GM10248 (cell line): ENCODE data around the gene LDB2.

Experiments
- CTCF ChIA-PET: fragments of 300-600 bp; sonication (Branson Sonifier 250); formaldehyde crosslinking; extraction: SDS; loops from one replicate; lab custom pipeline; 2021; ENCODE audit warnings: antibody characterized with exemption; lab: Yijun Ruan, JAX
- POLR2A ChIA-PET: fragments of 350-650 bp; sonication (Branson Sonifier 250); formaldehyde crosslinking; extraction: SDS; loops from one replicate; lab custom pipeline; 2020; ENCODE audit warnings: antibody characterized with exemption; lab: Yijun Ruan, JAX
- DNase-seq: peaks from one replicate; pipeline ENCODE4 v3.0.0; 2012; ENCODE audit errors: extremely low spot score
- TF ChIP-seq, protein P1 (sequence below): IDR thresholded peaks from 2 replicates; pipeline ENCODE4 v1.5.1; 2012; ENCODE audit warnings: mild to moderate bottlenecking, low read depth; ENCODE audit errors: extremely low read depth, missing control alignments, control extremely low read depth

The LDB2 gene

GRCh38 chr4:16484711-16485110, 413.7 kb downstream of the LDB2 start:
- ChIA-PET POLR2A (no interaction called here), CTCF (no interaction called here)
- TF ChIP-seq, protein P1, sequence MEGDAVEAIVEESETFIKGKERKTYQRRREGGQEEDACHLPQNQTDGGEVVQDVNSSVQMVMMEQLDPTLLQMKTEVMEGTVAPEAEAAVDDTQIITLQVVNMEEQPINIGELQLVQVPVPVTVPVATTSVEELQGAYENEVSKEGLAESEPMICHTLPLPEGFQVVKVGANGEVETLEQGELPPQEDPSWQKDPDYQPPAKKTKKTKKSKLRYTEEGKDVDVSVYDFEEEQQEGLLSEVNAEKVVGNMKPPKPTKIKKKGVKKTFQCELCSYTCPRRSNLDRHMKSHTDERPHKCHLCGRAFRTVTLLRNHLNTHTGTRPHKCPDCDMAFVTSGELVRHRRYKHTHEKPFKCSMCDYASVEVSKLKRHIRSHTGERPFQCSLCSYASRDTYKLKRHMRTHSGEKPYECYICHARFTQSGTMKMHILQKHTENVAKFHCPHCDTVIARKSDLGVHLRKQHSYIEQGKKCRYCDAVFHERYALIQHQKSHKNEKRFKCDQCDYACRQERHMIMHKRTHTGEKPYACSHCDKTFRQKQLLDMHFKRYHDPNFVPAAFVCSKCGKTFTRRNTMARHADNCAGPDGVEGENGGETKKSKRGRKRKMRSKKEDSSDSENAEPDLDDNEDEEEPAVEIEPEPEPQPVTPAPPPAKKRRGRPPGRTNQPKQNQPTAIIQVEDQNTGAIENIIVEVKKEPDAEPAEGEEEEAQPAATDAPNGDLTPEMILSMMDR = no peak
- no peak for DNase-seq

GRCh38 chr4:16483540-16483939, 414.9 kb downstream of the LDB2 start:
- TF ChIP-seq, protein P1 = no peak
- DNase-seq = no peak
- ChIA-PET POLR2A (interaction anchor here (0.6 kb wide), 1 partner anchor 478 kb away, joined by 5 read pairs; no protein-coding TSS in a partner anchor), CTCF (no interaction called here)

DNA sequence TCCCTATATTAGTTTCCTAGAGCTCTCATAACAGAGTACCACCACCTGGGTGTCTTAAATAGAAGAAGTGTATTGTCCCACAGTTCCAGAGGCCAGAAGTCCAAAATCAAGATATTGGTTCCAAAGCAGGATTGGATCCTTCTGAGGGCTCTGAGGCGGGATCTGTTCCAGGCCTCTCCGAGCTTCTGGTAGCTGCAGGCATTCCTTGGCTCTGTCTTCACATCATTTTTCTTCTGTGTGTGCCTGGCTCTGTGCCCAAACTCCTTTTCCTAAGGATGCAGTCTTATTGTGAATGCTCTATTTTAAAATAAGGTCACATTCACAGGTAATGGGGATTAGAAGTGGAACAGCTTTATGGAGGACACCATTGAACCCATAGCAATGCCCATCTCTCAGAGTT, 418.4 kb downstream of the LDB2 start:
- ChIA-PET POLR2A (no interaction called here), CTCF (interaction anchor here (1.5 kb wide), 1 partner anchor 8 kb away, joined by 3 read pairs; no protein-coding TSS in a partner anchor)
- TF ChIP-seq, protein P1 = no peak
- no peak for DNase-seq

- POLR2A ChIA-PET = no interaction called here
- TF ChIP-seq, protein P1 = no peak
- CTCF ChIA-PET = interaction anchor here (1.0 to 1.6 kb wide), 2 partner anchors 8 to 29 kb away, joined by 3 read pairs; no protein-coding TSS in a partner anchor
- no peak for DNase-seq
These were observed 425.9 kb downstream of the LDB2 start for GRCh38 chr4:16472537-16472936.

GRCh38 chr4:16467061-16467460, 431.4 kb downstream of the LDB2 start:
- POLR2A ChIA-PET = no interaction called here

DNA sequence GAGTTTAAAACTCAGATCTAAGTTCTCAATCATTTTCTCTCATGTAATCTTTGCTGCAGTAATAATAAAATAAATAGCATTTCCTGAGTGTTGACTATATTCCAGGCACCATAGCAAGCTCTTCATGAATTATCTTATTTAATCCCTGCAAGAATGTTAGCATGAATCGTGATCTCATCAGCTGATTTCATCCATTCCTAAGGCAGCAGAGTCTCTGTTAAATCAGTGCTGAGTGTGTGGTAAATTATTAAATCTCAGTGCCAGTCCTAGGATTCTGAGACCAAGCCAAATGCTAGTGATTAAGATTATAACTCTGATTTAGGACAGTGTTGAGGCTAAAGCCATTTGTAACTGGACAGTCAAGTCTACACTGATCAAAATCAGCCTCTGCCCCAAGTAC, 431.9 kb downstream of the LDB2 start:
- DNase-seq = no peak

More at GRCh38 chr4:16467061-16467460, 431.4 kb downstream of the LDB2 start:
- CTCF ChIA-PET = no interaction called here
- TF ChIP-seq, protein P1 = no peak
- DNase-seq = no peak

More for the DNA sequence above, 431.9 kb downstream of the LDB2 start:
- POLR2A ChIA-PET = no interaction called here
- CTCF ChIA-PET = no interaction called here
- TF ChIP-seq, protein P1 = no peak
